GM19328 (cell line): Measurements from ENCODE around the gene RCC2.
"Not testable (repeated sequence)": the region's sequence is repeated elsewhere in the genome, so short reads cannot be mapped to it uniquely, and the experiment has no call there.

ENCODE experiments used
- ATAC-seq: cut with Tn5 transposase; IDR thresholded peaks from one replicate; pipeline ENCODE4 v1.9.1; 2021; ENCODE audit warnings: mild to moderate bottlenecking, moderate library complexity; ENCODE audit not compliant: unreplicated experiment

Gene RCC2

DNA sequence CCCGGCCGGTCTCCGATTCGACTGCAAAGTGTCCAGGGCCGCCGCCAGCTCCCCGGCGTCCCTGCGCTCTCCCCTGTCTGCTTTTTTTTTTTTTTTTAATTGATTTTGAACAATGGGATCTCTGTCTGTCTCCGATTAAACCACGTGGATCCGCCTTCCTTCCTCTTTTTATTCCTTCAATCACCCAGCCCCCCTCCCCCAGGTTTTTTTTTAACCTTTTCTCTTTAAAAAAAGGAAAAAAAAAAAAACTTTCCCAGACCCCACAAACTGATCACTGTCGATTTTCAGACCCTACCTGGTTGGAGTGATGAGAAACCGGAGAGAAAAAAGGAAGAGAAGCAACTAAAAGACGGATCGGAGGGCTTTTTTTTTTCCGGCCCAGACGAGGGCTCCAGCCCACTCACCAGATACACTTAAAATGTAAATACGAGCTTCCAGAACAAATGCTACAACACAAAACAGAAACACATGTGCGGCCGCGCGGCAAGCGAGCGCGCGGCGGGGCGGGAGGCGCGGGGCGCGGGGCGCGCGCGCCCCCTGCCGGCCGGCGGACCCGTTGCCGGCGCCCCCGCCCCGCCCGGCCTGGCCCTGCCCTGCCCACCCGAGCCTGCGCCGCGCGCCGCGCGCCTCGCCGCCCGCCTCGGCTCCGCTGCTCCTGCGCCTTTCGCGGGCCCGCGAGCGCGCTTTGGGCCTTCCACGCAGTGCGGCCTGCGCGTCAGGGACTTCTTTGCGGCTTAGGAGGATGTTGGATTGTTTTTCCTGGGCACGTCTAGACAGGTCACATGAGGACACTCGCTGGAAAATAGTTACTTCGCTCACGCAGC lies at the start of gene RCC2:
Gene RCC2 (minus strand): TSS at position 428 of the 824 bp plus-strand sequence. CDS start 1,163 bp downstream, outside the sequence.
- ATAC-seq, result peak; percentile 53

DNA sequence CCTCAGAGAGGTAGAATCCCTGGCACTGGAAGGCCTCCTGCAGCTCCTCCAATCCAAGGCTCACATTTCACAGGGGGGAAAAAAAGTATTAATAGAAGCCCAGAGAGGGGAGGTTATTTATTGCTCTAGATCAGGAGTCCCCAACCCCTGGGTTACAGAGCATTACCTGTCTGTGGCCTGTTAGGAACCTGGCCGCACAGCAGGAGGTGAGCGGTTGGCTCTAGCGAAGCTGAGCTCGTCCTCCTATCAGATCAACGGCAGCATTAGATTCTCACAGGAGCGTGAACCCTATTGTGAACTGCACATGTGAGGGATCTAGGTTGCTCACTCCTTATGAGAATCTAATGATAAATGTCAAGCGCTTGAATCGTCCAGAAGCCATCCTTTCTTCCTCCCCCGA lies 46.8 kb upstream of the RCC2 start:
- ATAC-seq, result no peak

DNA sequence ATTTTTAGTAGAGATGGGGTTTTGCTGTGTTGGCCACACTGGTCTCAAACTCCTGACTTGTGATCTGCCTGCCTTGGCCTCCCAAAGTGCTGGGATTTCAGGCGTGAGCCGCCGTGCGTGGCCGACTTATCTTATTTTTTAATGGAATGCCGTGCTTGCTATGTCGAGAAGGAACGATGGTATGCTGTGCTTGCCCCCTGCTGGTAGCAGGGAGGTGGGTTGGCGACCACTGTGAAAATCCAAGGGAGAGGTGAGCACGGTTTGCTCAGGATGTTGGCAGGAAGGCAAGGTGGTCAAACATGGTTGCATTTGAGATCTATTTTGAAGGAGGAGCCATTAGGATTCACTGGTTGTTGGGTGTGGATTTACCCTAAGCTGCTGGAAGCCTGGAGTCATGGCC lies 45.8 kb upstream of the RCC2 start:
- no peak for ATAC-seq

DNA sequence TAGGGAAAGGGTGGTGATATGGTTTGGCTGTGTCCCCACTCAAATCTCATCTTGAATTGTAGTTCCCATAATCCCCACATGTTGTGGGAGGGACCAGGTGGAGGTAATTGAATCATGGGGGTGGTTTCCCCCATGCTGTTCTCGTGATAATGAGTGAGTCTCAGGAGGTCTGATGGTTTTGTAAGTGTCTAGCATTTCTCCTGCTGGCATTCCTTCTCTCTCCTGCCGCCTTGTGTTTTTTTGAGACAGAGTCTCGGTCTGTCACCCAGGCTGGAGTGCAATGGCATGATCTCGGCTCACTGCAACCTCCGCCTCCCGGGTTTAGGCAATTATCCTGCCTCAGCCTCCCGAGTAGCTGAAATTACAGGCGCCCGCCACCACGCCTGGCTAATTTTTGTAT lies 42.5 kb upstream of the RCC2 start:
- not testable (repeated sequence) for ATAC-seq

DNA sequence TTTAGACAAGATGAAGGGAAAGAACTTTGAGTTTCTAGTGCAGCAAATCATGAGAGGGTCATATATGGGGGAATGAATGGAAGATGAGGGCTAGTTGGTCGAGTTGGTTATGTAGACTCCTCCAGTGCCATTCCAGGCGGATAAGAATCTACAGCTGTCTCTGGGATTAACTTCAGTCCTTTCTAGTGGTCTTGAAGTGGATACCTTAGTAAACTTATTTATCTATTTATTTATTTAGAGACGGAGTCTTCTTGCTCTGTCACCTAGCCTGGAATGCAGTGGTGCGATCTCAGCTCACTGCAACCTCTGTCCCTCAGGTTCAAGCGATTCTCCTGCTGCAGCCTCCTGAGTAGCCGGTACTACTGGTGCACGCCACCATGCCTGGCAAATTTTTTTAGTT lies 41.4 kb upstream of the RCC2 start:
- no peak for ATAC-seq

DNA sequence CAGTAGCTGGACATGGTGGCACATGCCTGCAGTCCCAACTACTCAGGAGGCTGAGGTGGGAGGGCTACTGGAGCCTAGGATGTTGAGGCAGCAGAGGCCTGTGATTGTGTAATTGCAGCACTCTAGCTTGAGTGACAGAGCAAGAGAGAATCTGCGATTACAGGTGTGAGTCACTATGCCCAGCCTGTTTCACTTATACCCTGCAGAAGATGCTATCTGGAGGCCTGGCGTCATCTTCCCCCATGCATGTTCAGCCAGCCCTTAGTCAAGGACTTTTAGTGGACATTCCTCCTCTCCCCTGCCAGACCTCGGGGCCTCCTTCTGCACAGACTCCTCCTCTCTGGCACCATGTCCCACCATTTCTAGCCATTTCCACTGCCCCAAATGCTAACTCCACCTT lies 36.3 kb upstream of the RCC2 start:
- no peak for ATAC-seq

DNA sequence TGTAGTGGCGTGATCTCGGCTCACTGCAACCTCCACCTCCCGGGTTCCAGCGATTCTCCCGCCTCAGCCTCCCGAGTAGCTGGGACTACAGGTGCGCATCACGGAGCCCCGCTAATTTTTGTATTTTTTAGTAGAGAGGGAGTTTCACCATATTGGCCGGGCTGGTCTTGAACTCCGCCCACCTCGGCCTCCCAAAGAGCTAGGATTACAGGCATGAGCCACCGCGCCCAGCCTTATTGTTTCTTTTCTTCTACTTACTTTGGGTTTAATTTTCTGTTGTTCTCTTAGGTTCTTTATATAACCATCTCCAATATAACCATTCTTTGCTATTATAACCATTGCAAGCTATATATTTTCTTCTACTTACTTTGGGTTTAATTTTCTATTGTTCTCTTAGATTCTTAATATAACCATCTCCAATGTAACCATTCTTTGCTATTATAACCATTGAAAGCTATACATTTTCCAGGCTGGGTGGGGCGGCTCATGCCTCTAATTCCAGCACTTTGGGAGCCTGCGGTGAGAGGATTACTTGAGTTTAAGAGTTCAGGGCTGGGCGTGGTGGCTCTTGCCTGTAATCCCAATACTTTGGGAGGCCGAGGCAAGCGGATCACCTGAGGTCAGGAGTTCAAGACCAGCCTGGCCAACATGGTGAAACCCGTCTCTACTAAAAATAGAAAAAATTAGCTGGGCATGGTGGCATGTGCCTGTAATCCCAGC lies 35.5 kb upstream of the RCC2 start:
- not testable (repeated sequence) for ATAC-seq

DNA sequence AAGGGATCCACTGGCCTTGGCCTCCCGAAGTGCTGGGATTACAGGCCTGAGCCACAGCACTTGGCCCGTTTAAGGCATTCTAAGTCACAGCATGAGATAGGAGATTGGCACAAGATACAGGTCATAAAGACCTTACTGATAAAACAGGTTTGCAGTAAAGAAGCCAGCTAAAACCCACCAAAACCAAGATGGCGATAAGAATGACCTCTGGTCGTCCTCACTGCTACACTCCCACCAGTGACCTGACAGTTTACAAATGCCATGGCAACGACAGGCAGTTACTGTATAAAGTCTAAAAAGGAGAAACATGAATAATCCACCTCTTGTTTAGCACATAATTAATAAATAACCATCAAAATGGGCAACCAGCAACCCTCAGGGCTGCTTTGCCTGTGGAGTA lies 33.3 kb upstream of the RCC2 start:
- no peak for ATAC-seq

DNA sequence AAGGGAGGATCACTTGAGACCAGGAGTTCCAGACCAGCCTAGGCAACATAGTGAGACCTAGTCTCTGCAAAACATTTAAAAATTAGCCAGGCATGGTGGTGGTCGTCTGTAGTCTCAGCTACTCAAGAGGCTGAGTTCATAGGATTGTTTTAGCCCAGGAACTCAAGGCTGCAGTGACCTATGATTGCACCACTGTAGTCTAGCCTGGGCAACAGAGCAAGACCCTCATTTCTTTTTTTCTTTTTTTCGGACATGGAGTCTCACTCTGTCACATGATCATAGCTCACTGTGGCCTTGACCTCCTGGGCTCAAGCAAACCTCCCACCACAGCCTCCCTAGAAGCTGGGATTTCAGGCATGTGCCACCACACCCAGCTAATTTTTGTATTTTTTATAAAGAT lies 31.9 kb upstream of the RCC2 start:
- no peak for ATAC-seq

DNA sequence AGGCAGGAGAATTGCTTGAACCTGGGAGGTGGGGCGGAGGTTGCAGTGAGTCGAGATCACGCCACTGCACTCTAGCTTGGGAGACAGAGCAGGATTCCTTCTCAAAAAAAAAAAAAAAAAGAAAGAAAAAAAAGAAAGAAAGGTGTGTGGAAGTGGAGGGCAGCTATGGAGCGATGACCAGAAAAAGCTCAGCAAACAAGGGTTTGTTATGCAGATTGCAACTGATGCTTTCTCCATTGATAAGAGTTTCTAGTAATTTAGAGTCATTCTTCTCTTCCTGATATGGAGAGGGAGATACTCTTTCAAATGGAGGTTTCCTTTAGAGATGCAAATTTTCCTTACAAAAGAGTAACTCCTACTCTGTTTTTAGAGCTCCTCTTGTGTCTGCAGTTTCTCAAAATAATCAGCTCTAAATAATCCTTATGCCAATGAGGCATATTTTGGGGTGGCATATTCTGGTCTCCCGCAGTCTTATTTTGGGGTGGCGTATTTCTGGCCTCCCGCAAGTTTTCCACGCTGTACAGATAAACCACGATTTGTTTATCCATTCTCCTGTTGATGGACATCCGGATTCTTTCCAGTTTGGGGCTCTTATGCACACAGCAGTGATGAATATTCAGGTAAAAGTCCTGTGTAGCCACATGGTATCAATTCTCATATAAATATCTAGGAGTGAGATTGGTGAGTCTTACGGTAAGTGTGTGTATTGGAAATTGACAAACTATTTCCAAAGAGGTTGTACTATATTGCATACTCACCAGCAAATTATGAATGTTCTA lies 30.7 kb upstream of the RCC2 start:
- no peak for ATAC-seq

DNA sequence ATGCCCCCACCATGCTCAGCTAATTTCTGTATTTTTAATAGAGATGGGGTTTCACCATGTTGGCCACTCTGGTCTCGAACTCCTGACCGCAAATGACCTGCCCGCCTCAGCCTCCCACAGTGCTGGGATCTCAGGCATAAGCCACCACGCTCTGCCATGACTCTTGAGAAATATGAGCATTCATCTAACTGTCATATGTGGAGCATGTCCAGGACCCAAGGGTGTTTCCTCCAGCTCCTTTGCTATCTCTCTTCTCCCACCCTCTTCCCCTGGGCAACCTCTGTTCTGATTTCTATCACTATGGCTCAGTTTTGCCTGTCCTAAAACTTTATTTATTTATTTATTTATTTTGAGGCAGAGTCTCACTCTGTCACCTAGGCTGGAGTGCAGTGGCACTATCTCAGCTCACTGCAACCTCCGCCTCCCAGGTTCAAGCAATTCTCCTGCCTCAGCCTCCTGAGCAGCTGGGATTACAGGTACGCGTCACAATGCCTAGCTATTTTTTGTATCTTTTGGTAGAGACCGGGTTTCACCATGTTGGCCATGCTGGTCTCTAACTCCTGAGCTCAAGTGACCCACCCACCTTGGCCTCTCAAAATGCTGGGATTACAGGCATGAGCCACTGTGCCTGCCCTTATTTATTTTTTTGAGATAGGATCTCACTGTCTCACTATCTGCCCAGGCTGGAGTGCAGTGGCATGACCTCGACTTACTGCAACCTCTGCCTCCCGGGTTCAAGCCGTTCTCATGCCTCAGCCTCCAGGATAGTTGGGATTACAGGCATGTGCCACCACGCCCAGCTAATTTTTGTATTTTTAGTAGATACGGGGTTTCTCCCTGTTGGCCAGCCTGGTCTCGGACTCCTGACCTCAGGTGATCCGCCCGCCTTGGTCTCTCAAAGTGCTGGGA lies 29.1 kb upstream of the RCC2 start:
- not testable (repeated sequence) for ATAC-seq

DNA sequence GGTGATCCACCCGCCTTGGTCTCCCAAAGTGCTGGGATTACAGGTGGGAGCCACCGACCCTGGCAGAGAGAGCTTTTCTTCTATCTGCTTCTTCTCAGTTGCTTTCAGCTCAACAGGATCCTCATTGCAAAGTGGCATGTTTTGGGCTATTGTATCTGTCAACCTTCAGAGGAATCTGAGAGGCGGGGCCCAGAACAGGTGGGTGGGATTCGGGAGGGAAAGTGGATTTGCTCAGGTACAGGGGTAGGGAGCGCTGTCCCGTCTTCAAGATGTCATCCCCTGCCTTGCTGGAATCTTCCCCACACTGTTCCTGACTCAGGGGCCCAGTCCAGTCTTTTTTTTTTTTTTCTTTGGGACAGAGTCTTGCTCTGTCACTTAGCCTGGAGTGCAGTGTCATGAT lies 26.9 kb upstream of the RCC2 start:
- ATAC-seq, result no peak

DNA sequence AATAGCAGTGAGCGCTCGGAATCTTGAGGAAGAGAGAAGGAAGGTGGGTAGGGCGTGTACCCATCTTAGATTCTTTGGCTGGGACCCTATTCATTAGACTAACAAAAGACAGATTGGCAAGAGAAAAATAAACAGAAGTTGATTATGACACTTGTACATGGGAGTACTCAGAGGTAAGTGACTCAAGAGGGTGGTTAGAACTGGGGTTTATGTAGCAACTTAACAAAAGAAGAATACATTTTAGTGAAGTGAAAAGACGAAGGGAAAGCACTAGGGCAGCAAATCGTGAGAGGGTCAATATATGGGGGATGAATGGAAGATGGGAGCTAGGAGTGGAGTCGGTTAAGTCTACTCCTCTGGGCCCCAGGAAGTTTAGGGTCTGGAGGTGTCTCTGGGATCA lies 25.8 kb upstream of the RCC2 start:
- no peak for ATAC-seq

DNA sequence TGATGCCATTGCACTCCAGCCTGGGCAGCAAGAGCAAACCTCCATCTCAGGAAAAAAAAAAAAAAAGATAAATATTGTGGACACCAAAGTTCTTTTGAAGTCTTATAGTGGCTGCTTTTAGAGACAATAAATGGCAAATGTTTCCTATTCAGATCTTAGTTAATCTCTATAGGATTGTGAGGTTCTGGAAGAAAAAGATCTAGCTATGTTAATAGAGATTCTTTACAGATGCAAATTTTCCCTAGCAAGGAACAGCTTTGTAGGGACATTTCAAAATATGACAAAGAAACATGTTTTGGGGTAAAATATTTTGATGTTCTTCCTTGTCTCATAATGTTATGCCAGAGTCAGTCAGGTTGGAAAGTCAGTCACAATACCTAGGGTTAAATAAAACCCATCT lies 24.5 kb upstream of the RCC2 start:
- no peak for ATAC-seq

DNA sequence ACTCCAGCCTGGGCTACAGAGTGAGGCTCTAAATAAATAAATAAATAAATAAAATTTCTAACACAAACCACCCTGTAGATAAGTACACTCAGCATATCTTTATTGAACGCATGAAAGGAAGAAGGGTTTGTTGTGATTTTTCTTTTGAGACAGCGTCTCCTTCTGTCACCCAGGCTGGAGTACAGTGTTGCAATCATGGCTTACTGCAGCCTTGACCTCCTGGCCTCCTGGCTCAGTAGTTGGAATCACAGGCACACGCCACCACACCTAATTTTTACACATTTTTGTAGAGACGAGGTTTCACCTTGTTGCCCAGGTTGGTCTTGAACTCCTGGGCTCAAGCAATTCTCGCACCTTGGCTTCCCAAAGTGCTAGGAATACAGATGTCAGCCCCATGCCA lies 23.2 kb upstream of the RCC2 start:
- ATAC-seq, result no peak

DNA sequence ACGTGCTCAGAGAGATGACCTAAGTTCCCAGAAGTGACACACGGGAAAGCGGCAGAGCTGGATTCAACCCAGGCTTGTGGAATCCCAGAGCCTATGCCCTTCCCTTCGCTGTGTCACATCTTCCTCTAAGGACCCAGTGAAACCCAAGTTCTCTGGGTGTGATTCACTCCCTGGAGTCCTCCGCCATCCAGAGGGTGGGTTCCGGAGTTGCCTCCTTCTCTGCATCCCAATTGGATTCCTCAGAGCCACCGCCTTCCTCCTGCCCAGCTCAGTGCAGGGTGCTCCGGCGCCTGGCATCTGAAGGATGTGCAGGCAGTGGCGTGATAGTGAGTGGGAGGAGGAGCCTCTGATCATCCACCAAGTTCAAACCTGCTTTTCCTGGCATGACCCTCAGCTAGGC lies 20.7 kb upstream of the RCC2 start:
- ATAC-seq, result no peak

DNA sequence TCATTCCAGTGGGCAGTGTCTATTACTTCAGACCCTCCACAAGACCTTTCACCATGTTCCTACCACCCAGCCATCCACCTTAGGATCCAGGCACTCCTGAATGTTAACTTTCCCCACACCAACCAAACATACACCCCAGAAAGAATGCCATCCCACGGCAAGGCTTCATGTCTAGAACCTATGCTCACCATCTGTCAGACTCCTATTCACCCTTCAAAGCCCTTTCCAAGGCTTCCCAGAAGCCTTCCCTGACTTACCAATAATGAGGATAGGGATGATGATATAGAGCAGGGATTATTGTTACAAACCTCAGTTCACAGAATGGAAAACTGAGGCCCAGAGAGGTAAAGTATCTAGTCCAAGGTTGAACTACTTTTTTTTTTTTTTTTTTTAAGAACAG lies 19.3 kb upstream of the RCC2 start:
- no peak for ATAC-seq

DNA sequence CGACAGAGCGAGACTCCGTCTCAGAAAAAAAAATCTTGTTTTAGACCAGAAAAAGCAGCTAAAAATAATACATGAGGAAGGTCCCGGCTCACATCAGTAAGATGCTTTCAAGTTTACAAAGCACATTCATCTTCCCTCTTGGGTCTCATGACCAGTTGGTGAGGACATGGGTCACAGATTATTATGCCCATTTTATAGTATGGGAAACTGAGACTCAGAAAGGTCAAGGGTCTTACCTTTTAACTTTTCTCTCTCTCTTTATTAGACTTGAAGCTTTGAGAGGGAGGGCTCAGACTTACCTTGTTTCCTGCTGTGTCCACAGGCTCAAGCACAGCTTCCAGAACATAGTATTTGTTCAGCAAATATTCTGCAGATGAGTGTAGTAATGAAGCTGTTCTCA lies 13.2 kb upstream of the RCC2 start:
- no peak for ATAC-seq

DNA sequence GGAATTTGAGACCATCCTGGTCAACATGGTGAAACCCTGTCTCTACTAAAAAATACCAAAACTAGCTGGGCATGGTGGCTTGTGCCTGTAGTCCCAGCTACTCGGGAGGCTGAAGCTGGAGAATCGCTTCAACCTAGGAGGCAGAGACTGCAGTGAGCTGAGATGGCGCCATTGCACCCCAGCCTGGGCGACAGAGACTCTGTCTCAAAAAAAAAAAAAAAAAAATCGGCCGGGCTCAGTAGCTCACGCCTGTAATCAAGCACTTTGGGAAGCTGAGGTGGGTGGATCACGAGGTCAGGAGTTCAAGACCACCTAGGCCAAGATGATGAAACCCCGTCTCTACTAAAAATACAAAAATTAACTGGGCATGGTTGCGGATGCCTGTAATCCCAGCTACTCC lies 12.7 kb upstream of the RCC2 start:
- not testable (repeated sequence) for ATAC-seq

DNA sequence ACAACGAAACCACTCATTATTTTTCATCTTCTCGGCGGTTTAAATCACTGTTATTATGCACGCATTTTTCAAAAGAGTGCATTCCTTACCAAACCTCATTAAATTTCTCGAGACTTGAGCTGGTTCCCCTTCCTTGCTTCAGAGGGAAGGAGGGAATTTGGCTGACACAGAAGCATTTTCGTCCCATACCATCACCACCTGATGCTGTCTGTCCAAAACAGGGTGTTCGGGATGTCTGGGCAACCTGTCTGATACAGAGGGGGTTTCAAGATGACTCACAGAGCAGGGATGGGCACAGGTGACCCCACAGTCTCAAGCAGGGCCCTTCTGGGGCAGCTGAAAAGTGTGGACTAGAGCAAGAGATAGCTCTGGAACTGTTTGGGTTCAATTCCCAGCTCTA lies 12.3 kb upstream of the RCC2 start:
- no peak for ATAC-seq
